ENCODE measurements around the gene SYT8.

The SYT8 gene

GRCh38 chr11:1859004-1859403, 24.2 kb downstream of the SYT8 start:
- no peak for DNase-seq (ENCODE audit: low read depth in 2 of 2)

DNA sequence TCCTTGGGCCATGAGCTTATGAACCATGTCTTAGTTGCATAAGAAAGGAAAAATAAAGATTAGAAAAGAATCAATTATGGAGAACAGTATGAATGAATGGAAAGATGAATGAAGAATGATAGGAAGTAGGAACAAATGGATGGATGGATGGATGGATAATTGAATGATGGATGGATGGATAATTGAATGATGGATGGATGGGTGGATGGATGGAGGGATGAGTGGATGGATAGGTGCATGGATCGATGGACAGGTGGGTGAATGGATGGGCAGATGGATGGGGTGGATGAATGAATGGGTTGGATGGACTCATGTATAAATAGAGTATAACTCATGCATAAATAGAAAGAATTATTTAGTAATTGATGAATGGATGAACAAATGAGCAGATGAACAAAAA, 25.3 kb downstream of the SYT8 start:
- no peak for DNase-seq (ENCODE audit: low read depth in 2 of 2)

DNA sequence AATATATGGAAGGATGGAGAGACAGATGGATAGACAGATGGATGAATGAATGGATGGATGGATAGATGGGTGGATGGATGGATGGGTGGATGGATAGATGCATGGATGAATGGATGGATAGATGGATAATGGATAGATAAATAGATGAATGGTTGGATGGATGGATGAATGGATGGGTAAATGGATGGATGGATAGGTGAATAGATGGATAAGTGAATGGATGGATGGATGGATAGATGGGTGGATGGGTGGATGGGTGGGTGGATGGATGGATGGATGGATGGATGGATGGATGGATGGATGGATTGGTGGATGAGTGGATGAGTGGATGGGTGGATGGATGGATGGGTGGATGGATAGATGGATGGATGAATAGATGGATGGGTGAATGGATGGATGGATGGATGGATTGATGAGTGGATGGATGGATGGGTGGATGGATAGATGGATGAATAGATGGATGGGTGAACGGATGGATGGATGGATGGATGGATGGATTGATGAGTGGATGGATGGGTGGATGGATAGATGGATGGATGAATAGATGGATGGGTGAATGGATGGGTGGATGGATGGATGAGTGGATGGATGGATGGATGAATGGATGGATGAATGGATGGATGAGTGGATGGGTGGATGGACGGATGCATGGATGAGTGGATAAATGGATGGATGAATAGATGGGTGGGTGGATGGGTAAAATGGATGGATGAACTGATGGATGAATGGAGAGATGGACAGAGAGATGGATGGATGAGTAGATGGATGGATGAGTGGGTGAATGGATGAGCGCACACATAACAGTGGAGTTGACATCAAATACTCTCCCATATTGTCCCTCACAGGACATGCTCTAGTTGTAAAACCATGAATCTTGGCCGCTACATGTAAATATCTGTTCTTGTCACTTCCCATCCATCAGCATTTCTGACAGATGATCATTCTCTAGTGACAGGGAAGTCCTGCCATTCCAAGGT, 26.9 kb downstream of the SYT8 start:
- no peak for DNase-seq (ENCODE audit: low read depth in 2 of 2)

DNA sequence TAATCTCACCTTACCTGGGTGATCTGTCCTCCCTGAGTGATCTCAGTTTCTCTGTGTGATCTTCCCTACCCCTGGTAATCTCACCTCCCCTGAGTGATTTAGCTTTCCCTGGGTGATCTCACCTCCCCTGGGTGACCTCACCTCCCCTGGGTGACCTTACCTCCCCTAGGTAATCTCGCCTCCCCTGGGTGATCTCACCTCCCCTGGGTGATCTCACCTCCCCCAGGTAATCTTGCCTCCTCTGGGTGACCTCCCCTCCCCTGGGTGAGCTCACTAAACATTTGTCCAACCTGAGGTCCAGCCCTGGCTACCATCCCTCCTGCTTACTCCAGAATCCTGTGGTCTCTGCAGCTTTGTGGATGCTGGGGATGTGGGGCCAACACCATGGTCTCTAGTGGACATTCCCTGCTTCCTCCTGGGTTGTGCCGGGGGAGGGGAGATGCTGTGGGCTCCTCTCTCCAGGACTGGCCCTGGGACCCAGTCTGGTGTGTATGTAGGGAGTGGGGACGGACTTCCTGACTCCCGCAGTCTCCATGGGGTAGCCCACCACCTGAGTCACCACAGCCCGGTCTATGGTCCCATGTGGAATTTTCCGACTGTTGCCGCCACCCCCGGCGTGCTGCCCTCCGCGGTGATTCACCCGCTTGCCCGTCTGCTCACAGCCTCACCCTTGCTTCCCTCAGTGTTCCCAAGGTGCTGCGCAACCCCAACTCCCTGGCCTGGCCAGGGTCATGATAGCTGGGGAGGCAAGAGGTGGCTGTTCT, 28.0 kb downstream of the SYT8 start:
- DNase-seq (ENCODE audit: low read depth in 2 of 2) = no peak

DNA sequence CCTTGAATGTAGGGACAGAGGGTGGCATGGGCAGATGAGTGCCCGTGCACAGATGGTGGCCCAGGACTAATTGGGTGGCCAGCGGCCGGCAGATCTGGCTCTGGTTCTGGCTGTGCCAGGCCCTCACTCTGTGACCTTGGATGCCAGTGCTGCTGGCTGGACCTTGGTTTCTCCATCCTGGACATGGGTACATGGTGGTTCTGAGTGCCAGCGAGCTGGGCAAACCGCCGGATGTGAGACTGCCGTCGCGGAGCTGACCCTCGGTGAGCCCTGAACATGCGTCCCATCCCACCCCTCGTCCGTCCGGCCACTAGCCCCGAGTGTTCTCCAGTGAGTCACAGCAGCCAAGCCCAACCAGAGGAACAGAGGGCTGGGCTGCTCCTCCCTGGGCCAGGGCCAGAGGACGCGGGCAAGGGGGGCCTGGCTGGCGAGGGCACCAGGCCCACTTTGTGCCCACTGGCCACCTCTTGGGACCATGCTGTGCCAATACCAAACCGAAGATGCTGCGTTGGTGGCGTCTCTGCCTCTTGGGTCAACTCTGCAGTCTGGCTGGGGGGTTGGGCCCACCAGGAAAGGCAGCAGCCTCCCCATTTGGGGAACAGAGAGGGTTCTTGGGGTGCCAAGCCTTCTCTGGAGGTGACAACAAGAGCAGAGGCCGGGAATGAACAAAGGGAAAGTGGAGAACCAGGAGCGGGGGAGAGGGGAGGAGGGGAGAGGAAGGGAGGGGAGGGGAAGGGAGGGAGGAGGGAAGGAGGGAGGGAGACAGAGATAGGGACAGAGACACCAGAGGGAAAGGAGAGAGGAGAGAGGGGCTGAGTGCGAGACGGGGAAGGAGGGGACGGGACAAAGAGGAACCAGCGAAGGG, 28.8 kb downstream of the SYT8 start:
- no peak for DNase-seq (ENCODE audit: low read depth in 2 of 2)

- DNase-seq (ENCODE audit: low read depth in 2 of 2) = no peak
These were observed 29.4 kb downstream of the SYT8 start for GRCh38 chr11:1864231-1864630.

GRCh38 chr11:1864831-1865665, 30.3 kb downstream of the SYT8 start:
- no peak for DNase-seq (ENCODE audit: low read depth in 2 of 2)

- no peak for DNase-seq (ENCODE audit: low read depth in 2 of 2)
These were observed 31.4 kb downstream of the SYT8 start for GRCh38 chr11:1866226-1866625.

DNA sequence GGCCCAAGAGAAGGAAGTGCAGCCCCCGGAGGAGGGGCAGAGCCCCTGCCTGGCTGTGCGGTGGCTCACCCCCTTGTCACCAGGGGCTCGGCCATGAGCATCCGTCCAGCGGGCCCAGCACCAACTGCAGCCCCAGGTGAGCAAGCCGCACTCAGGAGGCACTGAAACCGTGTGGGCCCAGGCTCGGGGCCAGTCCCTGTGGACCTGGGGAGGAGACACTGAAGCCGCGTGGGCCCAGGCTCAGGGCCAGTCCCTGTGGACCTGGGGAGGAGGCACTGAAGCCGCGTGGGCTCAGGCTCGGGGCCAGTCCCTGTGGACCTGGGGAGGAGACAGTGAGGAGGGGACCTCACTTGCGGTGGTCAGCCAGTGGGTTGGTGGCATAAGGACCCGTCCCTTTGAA, 32.0 kb downstream of the SYT8 start:
- DNase-seq (ENCODE audit: low read depth in 2 of 2) = no peak

- no peak for DNase-seq (ENCODE audit: low read depth in 2 of 2)
These were observed 32.6 kb downstream of the SYT8 start for GRCh38 chr11:1867381-1867780.

- DNase-seq (ENCODE audit: low read depth in 2 of 2) = no peak
These were observed 33.4 kb downstream of the SYT8 start for GRCh38 chr11:1868056-1868635.

DNA sequence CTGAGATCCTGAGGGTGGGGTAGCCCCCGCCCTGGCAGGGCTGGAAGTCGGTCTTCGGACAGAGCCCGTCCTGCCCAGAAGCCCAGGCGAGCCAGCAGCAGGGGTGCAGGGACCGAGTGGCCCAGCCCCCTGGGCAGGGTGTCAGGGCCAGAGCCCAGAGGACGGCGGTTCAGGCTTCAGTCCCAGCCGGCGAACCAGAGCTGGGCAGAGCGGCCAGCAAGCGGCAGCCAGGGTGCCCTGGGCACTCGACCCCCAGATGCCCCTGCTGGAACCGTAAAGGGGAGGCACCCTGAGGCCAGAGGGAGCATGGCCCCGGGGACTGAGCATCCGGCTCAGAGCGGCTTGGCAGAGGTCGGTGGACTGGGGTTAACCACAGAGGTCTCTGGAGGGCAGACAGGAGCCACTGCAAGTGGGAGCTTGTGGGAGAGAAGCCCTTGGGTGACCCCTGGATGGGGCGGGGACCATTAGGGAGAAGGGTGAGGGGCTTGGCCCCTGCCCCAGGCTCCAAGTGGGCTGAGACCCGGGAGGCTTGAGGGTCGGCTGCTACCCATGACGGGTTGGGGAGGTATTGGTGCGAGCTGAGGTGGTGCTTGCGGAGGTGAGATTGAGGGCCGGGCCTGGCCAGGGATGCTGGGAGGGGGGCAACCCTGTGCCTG, 34.0 kb downstream of the SYT8 start:
- DNase-seq (ENCODE audit: low read depth in 2 of 2) = no peak

- DNase-seq (ENCODE audit: low read depth in 2 of 2) = no peak
These were observed 34.9 kb downstream of the SYT8 start for GRCh38 chr11:1869427-1870325.

- no peak for DNase-seq (ENCODE audit: low read depth in 2 of 2)
These were observed 35.5 kb downstream of the SYT8 start for GRCh38 chr11:1870326-1870696.

- DNase-seq (ENCODE audit: low read depth in 2 of 2) = peak in 1 of 2 donors; percentile 23
These were observed 36.1 kb downstream of the SYT8 start for GRCh38 chr11:1870721-1871466.

- DNase-seq (ENCODE audit: low read depth in 2 of 2) = no peak
These were observed 36.7 kb downstream of the SYT8 start for GRCh38 chr11:1871531-1871930.

GRCh38 chr11:1872267-1872985, 37.6 kb downstream of the SYT8 start:
- DNase-seq (ENCODE audit: low read depth in 2 of 2) = no peak

Data from stimulated activated CD4-positive, alpha-beta T cell treated with anti-CD3 and anti-CD28 coated beads, Interleukin-1b, Interleukin-23, amount 100 ng/mL, for 4 hours (primary cell).